Caco-2 (cell line): ENCODE results near the gene TENM4. TPM values are rescaled to one million over a fixed set of nuclear protein-coding genes. Genes with fewer than 3 reads are reported as not detected.

Experiments used
- BruUV-seq: library from RNA; stranded (reverse); fragments of 400-500 nt; replicated peaks from 2 replicates; lab custom pipeline; 2021; lab: Mats Ljungman, UMichigan
- CTCF ChIA-PET: fragments of 300-600 bp; sonication (Branson Sonifier 250); formaldehyde crosslinking; loops from one replicate; lab custom pipeline; 2022; ENCODE audit warnings: antibody characterized with exemption; lab: Charles Lee
- POLR2A ChIA-PET: fragments of 300-600 bp; sonication (Branson Sonifier 250); formaldehyde crosslinking; loops from one replicate; lab custom pipeline; 2022; ENCODE audit warnings: antibody characterized with exemption; lab: Charles Lee
- DNase-seq, 2 experiments: peaks; one replicate each; pipeline versions ENCODE4 v3.0.0 to v3.0.0-alpha.2; 2020 to 2022
- H3K27me3 ChIP-seq: replicated peaks from 2 replicates; pipeline ENCODE4 v1.6.0; 2011; ENCODE audit warnings: low read length; ENCODE audit not compliant: control insufficient read depth, insufficient read depth
- H3K36me3 ChIP-seq: 2 replicates; pipeline ENCODE4 v1.5.1; 2011; ENCODE audit warnings: low read length; ENCODE audit not compliant: control insufficient read depth, insufficient read depth
- H3K4me1 ChIP-seq: fragments of 250-450 bp; sonication (Bioruptor Pico); 2 replicates; pipeline ENCODE4 v1.5.1; 2020; ENCODE audit warnings: mild to moderate bottlenecking
- H3K4me3 ChIP-seq: 2 replicates; pipeline ENCODE4 v1.5.1; 2011; ENCODE audit warnings: low read depth, mild to moderate bottlenecking, control low read depth, low read length
- H3K9me3 ChIP-seq: fragments of 250-450 bp; sonication (Bioruptor Pico); 2 replicates; pipeline ENCODE4 v1.5.1; 2020; ENCODE audit warnings: mild to moderate bottlenecking, moderate library complexity
- H3K27ac Mint-ChIP-seq: one replicate; pipeline ENCODE4 v1.8.0; 2022; ENCODE audit warnings: mixed read lengths; ENCODE audit not compliant: unreplicated experiment
- H3K27me3 Mint-ChIP-seq: one replicate; pipeline ENCODE4 v1.8.0; 2022; ENCODE audit warnings: mixed read lengths; ENCODE audit not compliant: insufficient read depth, unreplicated experiment
- H3K36me3 Mint-ChIP-seq: one replicate; pipeline ENCODE4 v1.8.0; 2022; ENCODE audit warnings: mild to moderate bottlenecking, mixed read lengths; ENCODE audit not compliant: insufficient read depth, unreplicated experiment
- H3K4me1 Mint-ChIP-seq: one replicate; pipeline ENCODE4 v1.8.0; 2022; ENCODE audit warnings: low read depth, mixed read lengths; ENCODE audit not compliant: unreplicated experiment
- H3K4me3 Mint-ChIP-seq: one replicate; pipeline ENCODE4 v1.8.0; 2022; ENCODE audit warnings: mild to moderate bottlenecking, moderate library complexity, mixed read lengths; ENCODE audit not compliant: unreplicated experiment
- H3K9me3 Mint-ChIP-seq: one replicate; pipeline ENCODE4 v1.8.0; 2022; ENCODE audit warnings: mixed read lengths; ENCODE audit not compliant: unreplicated experiment
- intact Hi-C: fragments of 100-400 bp; cut with micrococcal nuclease; formaldehyde crosslinking; loops from one replicate; pipeline ENCODE4 v1.10.0; 2022; ENCODE audit not compliant: unreplicated experiment
- total RNA-seq: library from RNA; stranded (reverse); gene quantifications from 2 replicates; pipeline ENCODE4 v1.2.3, GENCODE V29; 2022
- TF ChIP-seq, protein P1 (sequence below), 2 experiments: fragments of 200-600 bp in 1 of 2; IDR thresholded peaks; 1 replicate in 1 of 2; 2 replicates in 1 of 2; pipeline versions ENCODE4 v1.5.1 to v1.8.0; 2011 to 2022; ENCODE audit warnings: antibody characterized with exemption in 1 of 2, control low read depth in 1 of 2, inconsistent platforms in 1 of 2, low read depth in 1 of 2, low read length in 1 of 2, mild to moderate bottlenecking in 1 of 2, moderate library complexity in 1 of 2; ENCODE audit not compliant: insufficient read depth in 1 of 2, severe bottlenecking in 1 of 2, unreplicated experiment in 1 of 2

Gene TENM4
- total RNA-seq, 1 experiment from 2014 or later: 1.1 TPM

DNA sequence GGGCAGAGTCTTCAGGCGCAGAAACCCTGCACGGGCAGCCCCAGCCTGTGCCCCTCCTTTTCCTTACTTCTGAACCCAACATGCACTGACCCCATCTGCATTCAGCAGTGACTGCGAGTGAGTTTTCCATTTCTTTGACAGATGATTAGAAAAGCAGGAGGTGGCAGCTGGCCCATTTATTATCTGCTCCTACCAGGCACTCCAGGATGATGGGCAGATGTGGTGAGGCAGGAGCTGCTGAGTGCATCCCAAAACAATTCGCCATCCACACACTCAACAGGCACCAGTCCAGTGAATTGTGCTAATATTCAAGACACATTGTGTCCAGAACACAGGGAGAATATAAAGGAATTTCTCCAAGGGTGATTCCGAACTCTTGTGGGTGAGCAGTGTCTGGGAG, 208.5 kb downstream of the TENM4 start:
- Histone ChIP-seq H3K27me3 (0 out of 2 replicates have a peak, but pooled peaks cover 1% of the 10 kb centered on the region), H3K36me3 (no peaks in the 10 kb centered on the region), H3K9me3 (no peaks in the 10 kb centered on the region), H3K4me1 (no peaks in the 10 kb centered on the region), H3K4me3 (no peak overlapping the region)
- Mint-ChIP-seq H3K4me3 (no peak overlapping the region), H3K9me3 (no peaks in the 10 kb centered on the region), H3K4me1 (no peaks in the 10 kb centered on the region), H3K27ac (no peak overlapping the region), H3K27me3 (peaks cover 7% of the 10 kb centered on the region), H3K36me3 (no peaks in the 10 kb centered on the region)
- intact Hi-C loops: no loop called here
- BruUV-seq: no TSS peak
- ChIA-PET POLR2A (no interaction called here), CTCF (no interaction called here)
- DNase-seq: no peak
- TF ChIP-seq, protein P1, sequence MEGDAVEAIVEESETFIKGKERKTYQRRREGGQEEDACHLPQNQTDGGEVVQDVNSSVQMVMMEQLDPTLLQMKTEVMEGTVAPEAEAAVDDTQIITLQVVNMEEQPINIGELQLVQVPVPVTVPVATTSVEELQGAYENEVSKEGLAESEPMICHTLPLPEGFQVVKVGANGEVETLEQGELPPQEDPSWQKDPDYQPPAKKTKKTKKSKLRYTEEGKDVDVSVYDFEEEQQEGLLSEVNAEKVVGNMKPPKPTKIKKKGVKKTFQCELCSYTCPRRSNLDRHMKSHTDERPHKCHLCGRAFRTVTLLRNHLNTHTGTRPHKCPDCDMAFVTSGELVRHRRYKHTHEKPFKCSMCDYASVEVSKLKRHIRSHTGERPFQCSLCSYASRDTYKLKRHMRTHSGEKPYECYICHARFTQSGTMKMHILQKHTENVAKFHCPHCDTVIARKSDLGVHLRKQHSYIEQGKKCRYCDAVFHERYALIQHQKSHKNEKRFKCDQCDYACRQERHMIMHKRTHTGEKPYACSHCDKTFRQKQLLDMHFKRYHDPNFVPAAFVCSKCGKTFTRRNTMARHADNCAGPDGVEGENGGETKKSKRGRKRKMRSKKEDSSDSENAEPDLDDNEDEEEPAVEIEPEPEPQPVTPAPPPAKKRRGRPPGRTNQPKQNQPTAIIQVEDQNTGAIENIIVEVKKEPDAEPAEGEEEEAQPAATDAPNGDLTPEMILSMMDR (IDR thresholded peaks at IDR 0.05; ENCODE audit: insufficient read depth in 1 of 2, low read depth in 1 of 2, low read length in 1 of 2, severe bottlenecking in 1 of 2, unreplicated experiment in 1 of 2): no peak

- CTCF ChIA-PET: no interaction called here
- H3K27ac Mint-ChIP-seq: no peak overlapping the region
Observed at GRCh38 chr11:79229047-79229446, 211.8 kb downstream of the TENM4 start.

DNA sequence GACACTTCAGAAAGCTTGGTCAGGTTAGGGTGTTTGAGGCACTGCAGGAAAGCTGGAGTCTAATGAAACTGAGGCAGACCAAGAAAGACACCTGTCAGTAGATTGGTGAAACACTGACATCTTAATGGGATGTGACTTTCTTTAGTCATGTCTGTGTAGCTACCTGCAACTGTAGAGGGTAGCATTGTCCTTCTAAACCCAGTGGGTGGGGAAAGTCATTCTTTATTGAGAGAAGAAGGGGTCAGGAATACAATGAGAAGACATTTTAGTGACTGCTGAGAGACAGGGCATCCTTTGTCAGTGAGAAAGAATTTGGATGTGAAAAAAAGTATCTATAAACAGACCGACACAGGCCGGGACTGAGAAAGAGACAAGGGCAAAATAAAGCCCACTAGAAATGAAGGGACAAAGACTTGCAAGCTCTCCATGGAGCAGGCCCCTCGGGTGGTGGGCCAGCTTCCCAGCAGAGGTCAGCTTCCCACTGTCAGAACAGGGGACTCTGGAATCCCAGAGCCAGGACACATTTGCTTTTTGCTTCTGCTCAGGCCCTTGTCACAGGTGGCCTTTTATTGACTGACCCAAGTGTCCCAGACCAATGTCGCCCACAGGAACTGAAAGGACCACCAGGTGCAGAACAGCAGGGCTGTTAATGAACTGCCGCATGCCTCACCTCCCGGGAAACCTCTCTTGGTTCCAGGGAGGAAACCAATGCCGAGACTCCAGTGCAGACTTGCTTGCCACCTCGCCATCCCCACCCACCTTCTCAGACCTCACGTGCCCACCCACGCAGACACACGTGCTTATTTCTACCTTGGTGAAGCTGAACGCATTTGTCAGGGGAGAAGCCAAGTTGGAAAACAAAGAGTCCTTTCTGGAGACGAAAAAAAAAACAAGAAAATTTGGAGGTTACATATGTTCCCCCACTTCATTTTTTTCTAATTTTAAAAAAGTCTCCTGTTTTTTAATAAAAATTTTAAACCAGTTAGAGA, 212.8 kb downstream of the TENM4 start:
- H3K4me3 ChIP-seq: no peak overlapping the region
- Mint-ChIP-seq H3K4me1 (no peaks in the 10 kb centered on the region), H3K27ac (no peak overlapping the region), H3K27me3 (peaks cover 15% of the 10 kb centered on the region), H3K4me3 (no peak overlapping the region), H3K9me3 (no peaks in the 10 kb centered on the region), H3K36me3 (no peaks in the 10 kb centered on the region)
- 0 out of 2 replicates have a peak, but pooled peaks cover 1% of the 10 kb centered on the region for H3K27me3 ChIP-seq
- intact Hi-C loops: loop anchor here (1.0 kb wide), 1 partner anchor 265 kb away; no protein-coding TSS in a partner anchor
- H3K4me1 ChIP-seq: no peaks in the 10 kb centered on the region
- no TSS peak for BruUV-seq
- TF ChIP-seq, protein P1 (IDR thresholded peaks at IDR 0.05; ENCODE audit: insufficient read depth in 1 of 2, low read depth in 1 of 2, low read length in 1 of 2, severe bottlenecking in 1 of 2, unreplicated experiment in 1 of 2): no peak
- ChIA-PET CTCF (interaction anchor here (0.8 to 1.0 kb wide), 2 partner anchors 32 to 266 kb away, joined by 3 to 5 read pairs; no protein-coding TSS in a partner anchor), POLR2A (no interaction called here)
- H3K36me3 ChIP-seq: no peaks in the 10 kb centered on the region
- no peaks in the 10 kb centered on the region for H3K9me3 ChIP-seq
- DNase-seq: no peak

More at GRCh38 chr11:79229047-79229446, 211.8 kb downstream of the TENM4 start:
- 0 out of 2 replicates have a peak, but pooled peaks cover 1% of the 10 kb centered on the region for H3K27me3 ChIP-seq
- Mint-ChIP-seq H3K4me3 (no peak overlapping the region), H3K27me3 (peaks cover 11% of the 10 kb centered on the region), H3K36me3 (no peaks in the 10 kb centered on the region), H3K4me1 (no peaks in the 10 kb centered on the region), H3K9me3 (no peaks in the 10 kb centered on the region)
- DNase-seq: no peak
- no peak overlapping the region for H3K4me3 ChIP-seq
- BruUV-seq: no TSS peak
- intact Hi-C loops: no loop called here
- TF ChIP-seq, protein P1 (IDR thresholded peaks at IDR 0.05; ENCODE audit: insufficient read depth in 1 of 2, low read depth in 1 of 2, low read length in 1 of 2, severe bottlenecking in 1 of 2, unreplicated experiment in 1 of 2): no peak
- H3K9me3 ChIP-seq: no peaks in the 10 kb centered on the region
- no peaks in the 10 kb centered on the region for H3K4me1 ChIP-seq
- no peaks in the 10 kb centered on the region for H3K36me3 ChIP-seq
- POLR2A ChIA-PET: no interaction called here
